CD14-positive monocyte (primary cell): ENCODE data around the gene BAIAP2L2. TPM values are rescaled to one million over a fixed set of nuclear protein-coding genes. Genes with fewer than 3 reads are reported as not detected.

Experiments used
- DNase-seq, 3 donors: peaks; one replicate each; pipeline ENCODE4 v3.0.0-alpha.2; 2011 to 2022
- H2AFZ ChIP-seq: 2 replicates; pipeline ENCODE4 v1.6.0; 2012; ENCODE audit warnings: mild to moderate bottlenecking, low read depth, low read length, inconsistent platforms; ENCODE audit not compliant: insufficient read depth, poor library complexity, severe bottlenecking
- H3K27ac ChIP-seq, 2 donors: 1 replicate in 1 of 2; 2 replicates in 1 of 2; pipeline ENCODE4 v1.5.1; 2012 to 2013; ENCODE audit warnings: low read length in 2 of 2, control low read depth in 1 of 2, inconsistent platforms in 1 of 2, low read depth in 1 of 2, mild to moderate bottlenecking in 1 of 2
- H3K27me3 ChIP-seq, 2 donors: one replicate each; pipeline versions ENCODE4 v1.6.0 to v1.6.1; 2011 to 2013; ENCODE audit warnings: low read length in 2 of 2; ENCODE audit not compliant: control insufficient read depth in 2 of 2, insufficient read depth in 2 of 2
- H3K36me3 ChIP-seq, 2 donors: replicated peaks in 1 of 2; 1 replicate in 1 of 2; 2 replicates in 1 of 2; pipeline versions ENCODE4 v1.5.1 to v1.6.1; 2012 to 2013; ENCODE audit warnings: low read length in 2 of 2, control low read depth in 1 of 2, inconsistent platforms in 1 of 2, mild to moderate bottlenecking in 1 of 2; ENCODE audit not compliant: insufficient read depth in 2 of 2, control insufficient read depth in 1 of 2
- H3K4me1 ChIP-seq, 2 donors: 1 replicate in 1 of 2; 2 replicates in 1 of 2; pipeline versions ENCODE4 v1.5.1 to v1.6.1; 2012 to 2013; ENCODE audit warnings: low read length in 2 of 2, control low read depth in 1 of 2, inconsistent platforms in 1 of 2, mild to moderate bottlenecking in 1 of 2, moderate library complexity in 1 of 2; ENCODE audit not compliant: insufficient read depth in 2 of 2, control insufficient read depth in 1 of 2
- H3K4me2 ChIP-seq: replicated peaks from 2 replicates; pipeline ENCODE3; 2012; ENCODE audit warnings: low read length, moderate library complexity, mild to moderate bottlenecking; ENCODE audit not compliant: poor library complexity, severe bottlenecking; ENCODE audit errors: extremely low read depth
- H3K4me3 ChIP-seq, 3 experiments: fragments of 200-600 bp in 1 of 3; sonication (generic) in 1 of 3; replicated peaks in 1 of 3; 1 replicate in 2 of 3; 2 replicates in 1 of 3; pipeline ENCODE4 v1.5.1; 2011 to 2013; ENCODE audit warnings: low read length in 3 of 3, mild to moderate bottlenecking in 3 of 3, control low read depth in 2 of 3, low read depth in 2 of 3, inconsistent platforms in 1 of 3, moderate library complexity in 1 of 3
- H3K79me2 ChIP-seq: 2 replicates; pipeline ENCODE4 v1.6.0; 2012; ENCODE audit warnings: mild to moderate bottlenecking, control low read depth, inconsistent platforms, low read length, moderate library complexity; ENCODE audit not compliant: insufficient read depth
- H3K9ac ChIP-seq: 2 replicates; pipeline ENCODE4 v1.6.0; 2017; ENCODE audit warnings: low read length, mild to moderate bottlenecking; ENCODE audit not compliant: insufficient read depth, poor library complexity, severe bottlenecking
- H3K9me3 ChIP-seq, 2 donors: replicated peaks in 1 of 2; 1 replicate in 1 of 2; 2 replicates in 1 of 2; pipeline versions ENCODE4 v1.5.1 to v1.6.1; 2012 to 2013; ENCODE audit warnings: low read length in 2 of 2, control low read depth in 1 of 2; ENCODE audit not compliant: control insufficient read depth in 1 of 2, insufficient read depth in 1 of 2
- H4K20me1 ChIP-seq: 2 replicates; pipeline ENCODE4 v1.6.0; 2012; ENCODE audit warnings: mild to moderate bottlenecking, low read length, control low read depth, moderate library complexity; ENCODE audit not compliant: insufficient read depth
- H3K27ac Mint-ChIP-seq, 7 donors: one replicate each; pipeline ENCODE4 v1.8.0; 2020; ENCODE audit warnings: mild to moderate bottlenecking in 7 of 7, mixed read lengths in 7 of 7, moderate library complexity in 6 of 7, inconsistent platforms in 2 of 7
- H3K27me3 Mint-ChIP-seq, 3 donors: one replicate each; pipeline ENCODE4 v1.8.0; 2021 to 2022; ENCODE audit warnings: low read depth in 3 of 3, mild to moderate bottlenecking in 3 of 3, mixed read lengths in 3 of 3, moderate library complexity in 3 of 3, inconsistent platforms in 1 of 3
- H3K36me3 Mint-ChIP-seq, 2 donors: one replicate each; pipeline ENCODE4 v1.8.0; 2020; ENCODE audit warnings: mixed read lengths in 2 of 2, inconsistent platforms in 1 of 2, mild to moderate bottlenecking in 1 of 2
- H3K4me1 Mint-ChIP-seq: one replicate; pipeline ENCODE4 v1.8.0; 2020; ENCODE audit warnings: mild to moderate bottlenecking, mixed read lengths
- H3K4me3 Mint-ChIP-seq, 2 donors: one replicate each; pipeline ENCODE4 v1.8.0; 2020; ENCODE audit warnings: mild to moderate bottlenecking in 2 of 2, mixed read lengths in 2 of 2, moderate library complexity in 1 of 2
- H3K9me3 Mint-ChIP-seq, 7 donors: one replicate each; pipeline ENCODE4 v1.8.0; 2020 to 2022; ENCODE audit warnings: mixed read lengths in 7 of 7, mild to moderate bottlenecking in 6 of 7, moderate library complexity in 6 of 7, inconsistent platforms in 2 of 7
- WGBS: methylation state at CpG from one replicate; pipeline ENCODE4 v1.1.5; 2013; ENCODE audit warnings: missing lambda C conversion rate; ENCODE audit not compliant: insufficient coverage; 5-methylcytosine and 5-hydroxymethylcytosine counted together
- intact Hi-C, 2 donors: fragments of 100-400 bp; cut with micrococcal nuclease; formaldehyde crosslinking; loops; one replicate each; pipeline versions ENCODE4 v1.15.0 to v1.15.1; 2023
- polyA plus RNA-seq, 3 donors: library from polyadenylated mRNA; depleted of rRNA in 1 of 3; unstranded in 2 of 3; stranded (reverse) in 1 of 3; fragments of 300-500 nt in 2 of 3; fragments of >200 nt in 1 of 3; fragmentation: Illumina TruSeq in 2 of 3; gene quantifications; 1 replicate in 2 of 3; 2 replicates in 1 of 3; pipeline ENCODE4 v1.2.3, GENCODE V29; 2012 to 2021
- TF ChIP-seq, protein P1 (sequence below): fragments of 200-600 bp; IDR thresholded peaks from one replicate; pipeline ENCODE4 v1.8.0; 2022; ENCODE audit warnings: antibody characterized with exemption, mild to moderate bottlenecking

The BAIAP2L2 gene
- polyA plus RNA-seq, 3 donors, result 0.11 TPM; not detected in 2

DNA sequence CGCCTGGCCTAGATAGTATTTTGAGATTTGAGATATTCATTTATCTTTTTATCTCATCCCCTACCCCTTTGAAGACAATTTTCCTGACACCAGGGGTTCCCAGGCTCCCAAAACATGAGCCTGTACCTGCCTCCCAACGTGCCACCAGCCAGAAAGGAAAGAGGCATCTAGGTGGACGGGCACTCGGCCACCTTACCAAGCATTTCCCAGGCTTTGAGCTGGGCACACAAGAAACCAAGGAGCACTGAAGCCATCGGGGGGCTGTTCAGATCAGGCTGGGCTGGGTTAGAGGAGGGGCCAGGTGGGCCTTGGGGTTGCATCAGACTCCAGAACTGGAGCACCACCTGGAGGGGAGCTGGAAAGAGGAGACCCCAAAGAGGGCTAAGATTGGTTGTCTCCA lies 28.5 kb upstream of the BAIAP2L2 start:
- H3K27me3 Mint-ChIP-seq, result peaks cover 0 to 2% (median 1%) of the 10 kb centered on the region in 3 donors
- Histone ChIP-seq H3K4me3 (no peak overlapping the region), H3K9ac (no peak overlapping the region), H3K9me3 (no peaks in the 10 kb centered on the region), H3K4me1 (no peaks in the 10 kb centered on the region), H3K27ac (no peak overlapping the region), H4K20me1 (no peaks in the 10 kb centered on the region), H3K4me2 (no peak overlapping the region), H2AFZ (no peak overlapping the region), H3K79me2 (no peaks in the 10 kb centered on the region), H3K36me3 (no peaks in the 10 kb centered on the region), H3K27me3 (no peaks in the 10 kb centered on the region)
- TF ChIP-seq, protein P1, sequence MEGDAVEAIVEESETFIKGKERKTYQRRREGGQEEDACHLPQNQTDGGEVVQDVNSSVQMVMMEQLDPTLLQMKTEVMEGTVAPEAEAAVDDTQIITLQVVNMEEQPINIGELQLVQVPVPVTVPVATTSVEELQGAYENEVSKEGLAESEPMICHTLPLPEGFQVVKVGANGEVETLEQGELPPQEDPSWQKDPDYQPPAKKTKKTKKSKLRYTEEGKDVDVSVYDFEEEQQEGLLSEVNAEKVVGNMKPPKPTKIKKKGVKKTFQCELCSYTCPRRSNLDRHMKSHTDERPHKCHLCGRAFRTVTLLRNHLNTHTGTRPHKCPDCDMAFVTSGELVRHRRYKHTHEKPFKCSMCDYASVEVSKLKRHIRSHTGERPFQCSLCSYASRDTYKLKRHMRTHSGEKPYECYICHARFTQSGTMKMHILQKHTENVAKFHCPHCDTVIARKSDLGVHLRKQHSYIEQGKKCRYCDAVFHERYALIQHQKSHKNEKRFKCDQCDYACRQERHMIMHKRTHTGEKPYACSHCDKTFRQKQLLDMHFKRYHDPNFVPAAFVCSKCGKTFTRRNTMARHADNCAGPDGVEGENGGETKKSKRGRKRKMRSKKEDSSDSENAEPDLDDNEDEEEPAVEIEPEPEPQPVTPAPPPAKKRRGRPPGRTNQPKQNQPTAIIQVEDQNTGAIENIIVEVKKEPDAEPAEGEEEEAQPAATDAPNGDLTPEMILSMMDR, result no peak
- peaks cover 0 to 3% (median 0%) of the 10 kb centered on the region in 7 donors for H3K9me3 Mint-ChIP-seq
- DNase-seq, result no peak
- no peak overlapping the region for H3K27ac Mint-ChIP-seq
- 80% methylated on average over 1 of the region's 5 CpGs for WGBS
- H3K4me1 Mint-ChIP-seq, result peaks cover 9% of the 10 kb centered on the region
- H3K4me3 Mint-ChIP-seq, result no peak overlapping the region
- intact Hi-C loops, result no loop called here
- peaks cover 16 to 25% of the 10 kb centered on the region in 2 donors for H3K36me3 Mint-ChIP-seq

DNA sequence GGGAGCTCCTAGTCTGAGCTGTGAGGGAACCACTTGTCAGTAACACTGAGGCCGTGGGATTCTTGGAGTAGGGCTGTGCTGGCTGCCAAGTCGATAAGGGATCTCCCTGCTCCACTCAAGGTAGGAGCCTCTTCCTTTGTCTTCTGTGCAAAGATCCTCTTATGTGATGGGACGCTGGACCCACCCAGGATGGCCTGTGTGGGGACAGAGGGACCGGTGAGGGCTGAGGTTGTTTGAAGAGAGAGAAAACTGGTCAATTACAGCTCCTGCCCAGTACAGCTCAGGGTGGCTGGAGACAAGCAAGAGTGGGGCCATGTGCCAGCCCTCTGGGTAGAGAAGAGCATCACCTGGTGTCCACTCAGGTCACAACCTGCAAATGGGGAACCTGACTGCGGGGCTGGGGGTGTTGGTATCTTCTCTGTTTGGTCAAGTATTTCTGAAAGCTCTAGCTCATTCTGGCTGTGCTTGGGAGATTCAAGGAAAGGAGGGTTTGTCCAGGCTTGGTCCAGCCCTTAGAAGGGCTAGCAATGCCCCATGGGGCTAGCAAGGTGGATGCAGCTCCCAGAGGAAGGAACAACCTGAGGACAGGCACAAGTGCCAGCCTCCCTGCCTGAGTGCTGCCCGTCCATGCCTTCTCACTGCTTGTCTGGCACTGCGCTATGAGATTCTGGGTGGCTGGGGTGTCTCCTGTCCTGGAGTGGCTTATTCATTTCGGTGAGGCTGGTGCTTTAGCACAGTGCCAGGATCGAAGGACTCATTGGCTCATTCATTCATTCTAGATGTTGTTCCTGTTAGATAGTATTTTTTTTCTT lies 27.6 kb upstream of the BAIAP2L2 start:
- Histone ChIP-seq H3K4me1 (no peaks in the 10 kb centered on the region), H3K9me3 (no peaks in the 10 kb centered on the region), H2AFZ (no peak overlapping the region), H3K9ac (no peak overlapping the region), H3K27ac (no peak overlapping the region), H3K27me3 (no peaks in the 10 kb centered on the region), H3K36me3 (no peaks in the 10 kb centered on the region), H3K4me3 (no peak overlapping the region), H4K20me1 (no peaks in the 10 kb centered on the region), H3K79me2 (no peaks in the 10 kb centered on the region), H3K4me2 (no peak overlapping the region)
- H3K4me1 Mint-ChIP-seq, result peaks cover 6% of the 10 kb centered on the region
- H3K9me3 Mint-ChIP-seq, result peaks cover 0 to 3% (median 0%) of the 10 kb centered on the region in 7 donors
- H3K27me3 Mint-ChIP-seq, result peaks cover 0 to 2% (median 1%) of the 10 kb centered on the region in 3 donors
- H3K4me3 Mint-ChIP-seq, result no peak overlapping the region
- intact Hi-C loops, result no loop called here
- peaks cover 13 to 23% of the 10 kb centered on the region in 2 donors for H3K36me3 Mint-ChIP-seq
- peak overlapping the region in 1 of 7 donors; percentile 61 for H3K27ac Mint-ChIP-seq
- 100% methylated on average over 7 of the region's 9 CpGs for WGBS
- DNase-seq, result no peak
- TF ChIP-seq, protein P1, result no peak
